ENCODE measurements around the gene CC2D2A. TPM values are rescaled to one million over a fixed set of nuclear protein-coding genes. Genes with fewer than 3 reads are reported as not detected.
"Not testable (repeated sequence)": the region's sequence is repeated elsewhere in the genome, so short reads cannot be mapped to it uniquely, and the experiment has no call there.

Gene CC2D2A
- total RNA-seq, 2 experiments from 2014 or later = not detected

DNA sequence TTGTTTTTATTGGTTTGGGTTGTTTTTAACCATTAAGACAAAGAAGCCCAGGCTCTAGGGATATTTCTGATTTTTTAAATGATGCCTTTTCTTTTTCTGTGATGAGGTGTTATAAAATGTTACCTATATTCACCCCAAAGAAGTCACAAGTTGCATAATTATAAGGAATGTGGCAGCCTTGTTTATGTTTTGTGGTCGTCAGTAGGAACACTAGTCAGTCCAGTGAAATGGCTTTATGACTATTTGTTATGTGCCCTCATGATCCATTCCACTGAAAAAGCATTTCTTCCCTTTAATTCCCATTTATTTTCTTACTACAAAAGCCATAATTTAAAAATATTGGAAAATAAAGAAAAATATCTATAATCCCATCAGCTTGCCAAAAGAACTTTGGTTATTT, 34.4 kb downstream of the CC2D2A start:
- no peaks in the 10 kb centered on the region for H3K36me3 Mint-ChIP-seq (ENCODE audit: low read depth)
- DNase-seq = no peak
- POLR2A ChIA-PET = no interaction called here
- H3K9me3 Mint-ChIP-seq = no peaks in the 10 kb centered on the region
- no peak overlapping the region for H3K4me3 Mint-ChIP-seq
- no peak overlapping the region for H3K27ac Mint-ChIP-seq
- H3K27me3 Mint-ChIP-seq = no peaks in the 10 kb centered on the region
- H3K4me1 Mint-ChIP-seq = peaks cover 1% of the 10 kb centered on the region
- CTCF ChIA-PET = no interaction called here

- CTCF ChIA-PET = no interaction called here
Observed at GRCh38 chr4:15506464-15506863, 36.8 kb downstream of the CC2D2A start.

GRCh38 chr4:15507679-15508078, 38.0 kb downstream of the CC2D2A start:
- POLR2A ChIA-PET = no interaction called here
- no peak overlapping the region for H3K27ac Mint-ChIP-seq
- no peak overlapping the region for H3K4me3 Mint-ChIP-seq
- no peaks in the 10 kb centered on the region for H3K27me3 Mint-ChIP-seq
- H3K36me3 Mint-ChIP-seq (ENCODE audit: low read depth) = no peaks in the 10 kb centered on the region
- peaks cover 2% of the 10 kb centered on the region for H3K9me3 Mint-ChIP-seq
- CTCF ChIA-PET = no interaction called here
- H3K4me1 Mint-ChIP-seq = peaks cover 1% of the 10 kb centered on the region
- DNase-seq = no peak

More at GRCh38 chr4:15506464-15506863, 36.8 kb downstream of the CC2D2A start:
- Mint-ChIP-seq H3K9me3 (peaks cover 2% of the 10 kb centered on the region), H3K27ac (no peak overlapping the region), H3K27me3 (no peaks in the 10 kb centered on the region), H3K4me3 (no peak overlapping the region), H3K4me1 (peaks cover 1% of the 10 kb centered on the region), H3K36me3 (ENCODE audit: low read depth) (no peaks in the 10 kb centered on the region)
- POLR2A ChIA-PET = no interaction called here
- no peak for DNase-seq

- POLR2A ChIA-PET = no interaction called here
- Mint-ChIP-seq H3K4me1 (peaks cover 4% of the 10 kb centered on the region), H3K27me3 (no peaks in the 10 kb centered on the region), H3K4me3 (no peak overlapping the region), H3K36me3 (ENCODE audit: low read depth) (no peaks in the 10 kb centered on the region), H3K9me3 (peaks cover 2% of the 10 kb centered on the region), H3K27ac (no peak overlapping the region)
- CTCF ChIA-PET = no interaction called here
- DNase-seq = no peak
Observed at GRCh38 chr4:15510961-15511360, 41.3 kb downstream of the CC2D2A start.

- CTCF ChIA-PET = no interaction called here
- peaks cover 5% of the 10 kb centered on the region for H3K4me1 Mint-ChIP-seq
- no peaks in the 10 kb centered on the region for H3K36me3 Mint-ChIP-seq (ENCODE audit: low read depth)
- H3K27me3 Mint-ChIP-seq = no peaks in the 10 kb centered on the region
- no peak for DNase-seq
- H3K4me3 Mint-ChIP-seq = no peak overlapping the region
- no peak overlapping the region for H3K27ac Mint-ChIP-seq
- POLR2A ChIA-PET = no interaction called here
- H3K9me3 Mint-ChIP-seq = peaks cover 5% of the 10 kb centered on the region
Observed at GRCh38 chr4:15513545-15513944, 43.9 kb downstream of the CC2D2A start.

DNA sequence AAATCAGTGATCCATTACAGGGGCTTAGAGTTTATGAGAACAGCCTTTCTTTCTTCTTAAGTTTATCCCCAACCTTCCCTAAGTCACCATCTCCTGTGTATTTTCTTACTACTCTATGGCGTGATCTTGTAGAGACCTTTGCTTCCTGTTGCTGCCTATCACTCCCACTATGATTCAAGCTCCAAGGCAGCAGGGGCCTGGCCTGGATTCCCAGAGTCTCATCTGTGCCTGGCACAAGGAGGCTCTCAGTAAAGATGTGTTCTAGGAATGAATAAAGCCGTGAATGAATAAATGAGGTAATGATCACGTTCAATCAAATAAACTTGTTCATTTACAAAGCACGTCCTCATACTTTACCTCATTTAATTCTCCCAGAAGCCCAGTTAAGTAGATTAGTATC, 45.4 kb downstream of the CC2D2A start:
- ChIA-PET CTCF (no interaction called here), POLR2A (no interaction called here)
- H3K4me1 Mint-ChIP-seq = peaks cover 5% of the 10 kb centered on the region
- no peak for DNase-seq
- H3K27me3 Mint-ChIP-seq = no peaks in the 10 kb centered on the region
- no peak overlapping the region for H3K27ac Mint-ChIP-seq
- H3K4me3 Mint-ChIP-seq = no peak overlapping the region
- H3K9me3 Mint-ChIP-seq = peaks cover 9% of the 10 kb centered on the region
- peaks cover 2% of the 10 kb centered on the region for H3K36me3 Mint-ChIP-seq (ENCODE audit: low read depth)

- no peak for DNase-seq
- POLR2A ChIA-PET = no interaction called here
- Mint-ChIP-seq H3K4me1 (peaks cover 5% of the 10 kb centered on the region), H3K27me3 (no peaks in the 10 kb centered on the region), H3K9me3 (peaks cover 9% of the 10 kb centered on the region), H3K4me3 (no peak overlapping the region), H3K36me3 (ENCODE audit: low read depth) (peaks cover 2% of the 10 kb centered on the region), H3K27ac (no peak overlapping the region)
- CTCF ChIA-PET = interaction anchor here (0.7 kb wide), 1 partner anchor 739 kb away, joined by 4 read pairs; no protein-coding TSS in a partner anchor
Observed at GRCh38 chr4:15516494-15516893, 46.8 kb downstream of the CC2D2A start.

- H3K36me3 Mint-ChIP-seq (ENCODE audit: low read depth); CTCF ChIA-PET; H3K27ac Mint-ChIP-seq; POLR2A ChIA-PET; H3K4me1 Mint-ChIP-seq; H3K4me3 Mint-ChIP-seq; H3K9me3 Mint-ChIP-seq; DNase-seq; H3K27me3 Mint-ChIP-seq: not testable (repeated sequence)
Observed at GRCh38 chr4:15517681-15518080, 48.0 kb downstream of the CC2D2A start.

GRCh38 chr4:15521442-15522039, 51.9 kb downstream of the CC2D2A start:
- no peak for DNase-seq
- H3K9me3 Mint-ChIP-seq = peaks cover 9% of the 10 kb centered on the region
- ChIA-PET CTCF (interaction anchor here (0.7 to 1.7 kb wide), 3 partner anchors 10 to 14 kb away, joined by 3 to 5 read pairs (median 3); no protein-coding TSS in a partner anchor), POLR2A (no interaction called here)
- no peaks in the 10 kb centered on the region for H3K4me1 Mint-ChIP-seq
- no peak overlapping the region for H3K27ac Mint-ChIP-seq
- peaks cover 2% of the 10 kb centered on the region for H3K36me3 Mint-ChIP-seq (ENCODE audit: low read depth)
- H3K27me3 Mint-ChIP-seq = no peaks in the 10 kb centered on the region
- H3K4me3 Mint-ChIP-seq = no peak overlapping the region

DNA sequence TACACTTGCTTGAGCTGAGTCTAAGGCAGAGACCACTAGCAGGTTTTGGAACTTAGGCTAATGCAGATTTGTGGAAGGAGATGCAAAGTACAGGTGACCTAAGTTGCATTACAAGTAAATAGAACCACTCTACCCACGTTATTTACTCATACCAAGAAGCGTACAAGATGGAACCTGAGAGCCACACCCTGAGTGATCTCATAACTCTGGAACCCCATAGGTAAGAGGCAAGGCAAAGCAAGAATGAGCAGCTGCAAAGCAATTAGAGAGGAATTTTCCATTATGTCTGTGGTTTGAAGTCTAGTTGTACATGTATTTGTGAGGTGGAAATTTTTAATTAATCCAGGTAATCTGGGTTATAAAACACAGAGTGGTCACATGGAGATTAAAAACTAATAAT, 55.4 kb downstream of the CC2D2A start:
- CTCF ChIA-PET = interaction anchor here (0.6 to 1.0 kb wide), 2 partner anchors 34 to 365 kb away, joined by 3 read pairs; no protein-coding TSS in a partner anchor
- no peaks in the 10 kb centered on the region for H3K4me1 Mint-ChIP-seq

DNA sequence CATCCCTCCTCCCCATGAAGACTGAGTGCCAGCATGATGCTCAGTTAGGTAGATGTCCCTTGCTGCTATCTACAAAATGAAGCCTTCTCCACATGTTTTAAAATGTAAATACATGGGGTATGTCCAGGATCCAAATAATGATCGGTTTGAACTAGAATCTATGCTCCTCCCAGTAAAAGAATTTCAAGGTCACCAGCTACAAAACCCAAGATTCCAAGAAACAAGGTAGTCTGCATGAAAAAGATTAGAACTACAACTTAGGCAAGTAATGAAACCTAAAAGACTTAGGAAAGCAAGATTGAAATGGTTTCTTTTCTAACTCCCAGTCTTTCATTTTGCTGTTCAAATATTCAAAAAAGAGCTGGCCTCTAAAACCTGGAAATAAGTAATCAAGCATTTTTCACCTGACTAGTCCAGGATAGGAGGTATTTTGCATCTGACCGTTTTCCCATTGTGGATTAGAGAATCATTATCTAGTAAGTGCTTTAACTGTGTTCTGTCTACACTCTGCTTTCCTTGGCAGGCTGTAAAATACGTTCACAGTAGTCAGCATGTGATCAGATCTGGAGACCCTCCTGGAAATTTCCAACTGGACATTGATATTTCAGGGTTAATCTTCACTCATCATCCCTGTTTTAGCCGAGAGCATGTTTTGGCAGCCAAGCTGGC, 57.4 kb downstream of the CC2D2A start:
- no peaks in the 10 kb centered on the region for H3K9me3 Mint-ChIP-seq
- H3K4me3 Mint-ChIP-seq = no peak overlapping the region
- H3K27ac Mint-ChIP-seq = no peak overlapping the region
- POLR2A ChIA-PET = no interaction called here
- no peaks in the 10 kb centered on the region for H3K27me3 Mint-ChIP-seq
- no peaks in the 10 kb centered on the region for H3K36me3 Mint-ChIP-seq (ENCODE audit: low read depth)
- H3K4me1 Mint-ChIP-seq = no peaks in the 10 kb centered on the region
- CTCF ChIA-PET = interaction anchor here (0.5 to 1.0 kb wide), 2 partner anchors 53 to 131 kb away, joined by 3 to 5 read pairs; no protein-coding TSS in a partner anchor
- no peak for DNase-seq

More for the DNA sequence above, 55.4 kb downstream of the CC2D2A start:
- POLR2A ChIA-PET = no interaction called here
- no peaks in the 10 kb centered on the region for H3K9me3 Mint-ChIP-seq
- H3K4me3 Mint-ChIP-seq = no peak overlapping the region
- H3K27ac Mint-ChIP-seq = no peak overlapping the region
- no peaks in the 10 kb centered on the region for H3K27me3 Mint-ChIP-seq
- no peak for DNase-seq
- no peaks in the 10 kb centered on the region for H3K36me3 Mint-ChIP-seq (ENCODE audit: low read depth)

DNA sequence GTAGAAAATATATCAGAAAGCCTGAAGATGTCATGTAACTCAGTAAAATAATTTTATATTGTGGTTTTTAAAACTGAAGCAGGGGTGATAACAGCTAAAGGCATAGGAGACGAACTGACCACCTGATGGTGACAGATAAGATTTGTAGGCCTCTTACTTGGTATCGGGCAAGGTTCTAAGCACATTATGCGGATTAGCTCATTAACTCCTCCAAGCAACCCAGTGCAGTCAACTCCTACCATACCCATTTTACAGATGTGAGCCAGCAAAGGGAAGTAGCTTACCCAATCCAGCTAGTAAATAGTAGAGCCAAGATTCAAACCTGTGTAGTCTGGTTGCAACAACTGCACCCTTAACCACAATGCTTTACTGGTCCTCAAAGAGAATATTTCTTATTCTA, 62.1 kb downstream of the CC2D2A start:
- CTCF ChIA-PET = interaction anchor here (0.9 kb wide), 2 partner anchors 9 to 10 kb away, joined by 3 read pairs; no protein-coding TSS in a partner anchor
- POLR2A ChIA-PET = no interaction called here
- no peak for DNase-seq
- Mint-ChIP-seq H3K9me3 (no peaks in the 10 kb centered on the region), H3K27me3 (no peaks in the 10 kb centered on the region), H3K4me3 (no peak overlapping the region), H3K4me1 (no peaks in the 10 kb centered on the region), H3K36me3 (ENCODE audit: low read depth) (no peaks in the 10 kb centered on the region), H3K27ac (no peak overlapping the region)

- no peak overlapping the region for H3K27ac Mint-ChIP-seq
- no peaks in the 10 kb centered on the region for H3K4me1 Mint-ChIP-seq
- CTCF ChIA-PET = interaction anchor here (1.2 kb wide), 1 partner anchor 12 kb away, joined by 5 read pairs; no protein-coding TSS in a partner anchor
- H3K36me3 Mint-ChIP-seq (ENCODE audit: low read depth) = no peaks in the 10 kb centered on the region
- no peaks in the 10 kb centered on the region for H3K9me3 Mint-ChIP-seq
- POLR2A ChIA-PET = no interaction called here
- no peak for DNase-seq
- H3K27me3 Mint-ChIP-seq = no peaks in the 10 kb centered on the region
- no peak overlapping the region for H3K4me3 Mint-ChIP-seq
Observed at GRCh38 chr4:15533817-15534216, 64.1 kb downstream of the CC2D2A start.
